Endothelial cell of coronary artery (primary cell): ENCODE data around the gene FAM83F. TPM values are rescaled to one million over a fixed set of nuclear protein-coding genes. Genes with fewer than 3 reads are reported as not detected.

Experiments used
- total RNA-seq: library from RNA; depleted of rRNA; stranded (reverse); fragments of >200 nt; gene quantifications from 2 replicates; pipeline ENCODE4 v1.2.3, GENCODE V29; 2014

The FAM83F gene
- under 0.01 TPM in 1 of 2 replicates, not detected in the other for total RNA-seq

DNA sequence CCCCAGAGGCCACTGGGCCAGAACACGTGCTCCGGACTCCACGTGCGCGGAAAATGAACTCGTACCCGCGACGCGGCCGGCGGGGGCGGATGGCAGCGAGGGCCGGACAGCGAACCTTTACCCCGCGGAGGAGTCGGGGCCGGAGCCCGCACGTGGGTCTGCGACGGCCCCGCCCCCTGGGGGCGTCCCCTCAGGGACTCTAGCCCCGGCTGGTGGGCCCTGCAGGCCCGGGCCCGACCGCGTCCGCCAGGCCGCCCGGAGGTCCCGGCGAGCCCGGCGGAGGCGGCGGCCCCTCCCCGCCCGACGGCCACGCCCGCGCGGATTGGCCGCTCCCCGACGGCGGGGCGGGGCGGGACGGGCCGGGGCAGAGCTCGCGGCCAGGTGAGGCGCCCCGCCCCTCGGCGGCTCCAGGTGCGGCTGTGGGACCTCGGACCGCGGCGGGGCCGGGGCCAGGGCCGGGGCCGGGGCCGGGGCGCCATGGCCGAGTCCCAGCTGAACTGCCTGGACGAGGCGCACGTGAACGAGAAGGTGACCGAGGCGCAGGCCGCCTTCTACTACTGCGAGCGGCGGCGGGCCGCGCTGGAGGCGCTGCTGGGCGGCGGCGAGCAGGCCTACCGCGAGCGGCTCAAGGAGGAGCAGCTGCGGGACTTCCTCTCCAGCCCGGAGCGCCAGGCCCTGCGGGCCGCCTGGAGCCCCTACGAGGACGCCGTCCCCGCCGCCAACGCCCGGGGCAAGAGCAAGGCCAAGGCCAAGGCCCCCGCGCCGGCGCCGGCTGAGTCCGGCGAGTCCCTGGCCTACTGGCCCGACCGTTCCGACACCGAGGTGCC, at the start of gene FAM83F:
FAM83F (plus strand) TSS at position 389 of the 827 bp plus-strand sequence; CDS start at position 478, 89 bp downstream.

DNA sequence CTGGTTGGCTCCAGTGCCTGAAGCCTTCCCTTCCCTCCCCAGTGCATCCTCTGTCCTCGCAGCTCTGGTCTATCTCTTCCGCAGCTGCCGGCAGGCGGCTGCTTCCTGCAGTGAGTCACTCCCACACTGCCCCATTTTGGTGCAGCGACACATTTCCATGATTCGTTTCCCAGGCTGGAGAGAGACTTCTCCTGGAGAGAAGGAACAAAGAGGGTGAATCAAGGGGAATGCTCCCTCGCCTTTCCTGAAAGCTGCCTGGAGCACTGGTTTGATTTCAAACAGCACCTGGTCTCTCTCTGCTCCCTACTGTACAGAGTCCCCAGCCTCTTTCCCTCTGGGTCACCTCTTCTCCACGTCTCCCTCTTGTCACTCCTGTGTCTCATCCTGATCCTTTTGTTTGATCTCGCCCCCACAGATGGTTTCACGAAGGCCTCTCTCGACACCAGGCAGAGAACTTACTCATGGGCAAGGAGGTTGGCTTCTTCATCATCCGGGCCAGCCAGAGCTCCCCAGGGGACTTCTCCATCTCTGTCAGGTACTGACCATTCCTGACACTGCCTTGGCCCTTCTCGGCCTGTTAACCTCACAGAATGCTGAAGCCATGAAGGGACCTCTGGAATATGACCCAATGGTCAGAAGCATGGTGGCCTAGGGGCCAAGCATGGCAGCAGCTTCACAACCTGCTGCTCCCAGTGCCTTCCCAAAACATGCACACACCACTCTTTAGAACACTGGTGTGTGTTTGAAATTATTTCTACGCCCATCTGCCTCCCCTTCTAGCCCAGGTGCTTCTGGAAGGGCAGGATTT, 34.9 kb upstream of the FAM83F start, which contains the start of gene TMA7B:
TMA7B (plus strand) TSS at position 758 of the 808 bp plus-strand sequence. CDS start 3,978 bp downstream, outside the sequence.

Other genes starting within 250 kb of the FAM83F start
- gene ENTHD1, start 101.2 kb upstream of the FAM83F start, total RNA-seq = not detected in 2 replicates
- gene GRAP2, start 93.9 kb upstream of the FAM83F start, total RNA-seq = under 0.01 and 0.45 TPM in 2 replicates
- gene TMA7B, start 34.6 kb upstream of the FAM83F start, total RNA-seq = not detected in 2 replicates
- 15.8 and 16.8 TPM in 2 replicates for gene TNRC6B, start 183.0 kb downstream of the FAM83F start, total RNA-seq